Stomach (tissue), 9 donors: Measurements from ENCODE around the gene PRICKLE1. TPM values are rescaled to one million over a fixed set of nuclear protein-coding genes. Genes with fewer than 3 reads are reported as not detected.

ENCODE experiments used
- DNase-seq, 2 donors: peaks; one replicate each; pipeline versions ENCODE4 v3.0.0 to v3.0.0-alpha.2; 2013 to 2019
- H3K27ac ChIP-seq, 5 donors: fragments of 200-600 bp in 4 of 5; sonication (generic) in 4 of 5; one replicate each; pipeline ENCODE4 v1.5.1; 2013 to 2019; ENCODE audit warnings: mild to moderate bottlenecking in 1 of 5, moderate library complexity in 1 of 5
- H3K27me3 ChIP-seq, 3 donors: fragments of 200-600 bp; sonication (generic); one replicate each; pipeline ENCODE4 v1.5.1; 2017 to 2019; ENCODE audit warnings: mixed run types in 1 of 3
- H3K36me3 ChIP-seq, 4 donors: fragments of 200-600 bp; sonication (generic); 1 replicate in 3 of 4; 2 replicates in 1 of 4; pipeline ENCODE4 v1.5.1; 2016 to 2019
- H3K4me1 ChIP-seq, 4 donors: fragments of 200-600 bp; sonication (generic); one replicate each; pipeline ENCODE4 v1.5.1; 2016 to 2019
- H3K4me3 ChIP-seq, 4 donors: fragments of 200-600 bp; sonication (generic) in 3 of 4; one replicate each; pipeline ENCODE4 v1.5.1; 2016 to 2019; ENCODE audit warnings: mild to moderate bottlenecking in 1 of 4
- H3K9me3 ChIP-seq, 4 donors: fragments of 200-600 bp; sonication (generic); one replicate each; pipeline ENCODE4 v1.5.1; 2016 to 2019
- CTCF ChIP-seq, 7 experiments: fragments of 450-650 bp in 4 of 7; fragments of 200-600 bp in 3 of 7; sonication (generic) in 3 of 7; IDR thresholded peaks; one replicate each; pipeline ENCODE4 v1.5.1; 2016 to 2019; ENCODE audit warnings: antibody characterized with exemption in 7 of 7, control low read depth in 2 of 7, mild to moderate bottlenecking in 1 of 7
- EP300 ChIP-seq: sonication (generic); formaldehyde crosslinking; IDR thresholded peaks from one replicate; pipeline ENCODE4 v1.6.1; 2017; ENCODE audit warnings: antibody characterized with exemption
- POLR2A ChIP-seq, 4 donors: fragments of 450-650 bp; IDR thresholded peaks; one replicate each; pipeline ENCODE4 v1.6.1; 2016; ENCODE audit warnings: antibody characterized with exemption in 4 of 4, control low read depth in 2 of 4, mild to moderate bottlenecking in 1 of 4, moderate library complexity in 1 of 4
- POLR2AphosphoS5 ChIP-seq, 3 donors: sonication (generic); formaldehyde crosslinking; IDR thresholded peaks; one replicate each; pipeline ENCODE4 v1.6.1; 2016; ENCODE audit warnings: antibody characterized with exemption in 3 of 3
- WGBS, 5 donors: extraction: QIAGEN DNeasy Blood & Tissue Kit in 3 of 5; methylation state at CpG; one replicate each; pipeline versions ENCODE4 v1.1.5 to v1.1.7; 2013 to 2018; 5-methylcytosine and 5-hydroxymethylcytosine counted together
- intact Hi-C: fragments of 100-400 bp; cut with DNase I; formaldehyde crosslinking; loops from one replicate; pipeline ENCODE4 v1.15.1; 2023; ENCODE audit warnings: low total_unique reads
- polyA plus RNA-seq, 3 donors: library from polyadenylated mRNA; stranded (reverse); fragments of 200-250 nt; gene quantifications; one replicate each; pipeline ENCODE4 v1.2.3, GENCODE V29; 2013
- total RNA-seq, 5 donors: library from RNA; depleted of rRNA; stranded (reverse); fragments of >200 nt; gene quantifications; one replicate each; pipeline versions ENCODE4 v1.1.0 to v1.2.3, GENCODE V29; 2014 to 2016
- donor health status: healthy with polysubstance abuse.
- donor health status: Bipolar disorder and iron deficiency.
- donor health status: healthy.

The PRICKLE1 gene
- total and polyA plus RNA-seq, 8 donors, result 0.80 to 15.1 (median 2.9) TPM

GRCh38 chr12:42606471-42606870 is 16.9 kb upstream of the PRICKLE1 start:
- TF ChIP-seq POLR2A (IDR thresholded peaks at IDR 0.05), result no peak
- TF ChIP-seq POLR2AphosphoS5 (IDR thresholded peaks at IDR 0.05), result no peak
- no peak for TF ChIP-seq CTCF (IDR thresholded peaks at IDR 0.05)
- TF ChIP-seq EP300, result no peak
- Histone ChIP-seq H3K9me3 (no peaks in the 10 kb centered on the region), H3K4me1 (no peaks in the 10 kb centered on the region), H3K36me3 (no peaks in the 10 kb centered on the region), H3K27ac (no peak overlapping the region), H3K27me3 (no peaks in the 10 kb centered on the region), H3K4me3 (no peak overlapping the region)
- WGBS, 5 donors, result 82 to 88% (median 83%) methylated on average over 1 of the region's 1 CpG
- DNase-seq, result no peak
- intact Hi-C loops, result no loop called here

GRCh38 chr12:42605685-42606084 is 16.1 kb upstream of the PRICKLE1 start:
- intact Hi-C loops, result no loop called here
- no peak for DNase-seq
- Histone ChIP-seq H3K36me3 (no peaks in the 10 kb centered on the region), H3K27ac (no peak overlapping the region), H3K27me3 (no peaks in the 10 kb centered on the region), H3K4me3 (no peak overlapping the region), H3K4me1 (no peaks in the 10 kb centered on the region), H3K9me3 (no peaks in the 10 kb centered on the region)
- TF ChIP-seq CTCF (IDR thresholded peaks at IDR 0.05) (no peak), POLR2A (IDR thresholded peaks at IDR 0.05) (no peak), POLR2AphosphoS5 (IDR thresholded peaks at IDR 0.05) (no peak), EP300 (no peak)

GRCh38 chr12:42603246-42603990 is 13.9 kb upstream of the PRICKLE1 start:
- Histone ChIP-seq H3K4me1 (no peaks in the 10 kb centered on the region), H3K9me3 (no peaks in the 10 kb centered on the region), H3K27me3 (no peaks in the 10 kb centered on the region), H3K27ac (no peak overlapping the region), H3K4me3 (no peak overlapping the region), H3K36me3 (no peaks in the 10 kb centered on the region)
- 64 to 69% (median 66%) methylated on average over 6 of the region's 6 CpGs for WGBS, 5 donors
- no peak for TF ChIP-seq POLR2AphosphoS5 (IDR thresholded peaks at IDR 0.05)
- TF ChIP-seq EP300, result no peak
- intact Hi-C loops, result no loop called here
- DNase-seq, result no peak

GRCh38 chr12:42593874-42594273 is 4.3 kb upstream of the PRICKLE1 start:
- Histone ChIP-seq H3K4me1 (peaks cover 0 to 21% (median 13%) of the 10 kb centered on the region in 4 donors), H3K9me3 (no peaks in the 10 kb centered on the region), H3K36me3 (no peaks in the 10 kb centered on the region), H3K4me3 (no peak overlapping the region), H3K27me3 (peaks cover 0 to 28% (median 5%) of the 10 kb centered on the region in 3 donors), H3K27ac (no peak overlapping the region)
- TF ChIP-seq CTCF (IDR thresholded peaks at IDR 0.05) (no peak), POLR2AphosphoS5 (IDR thresholded peaks at IDR 0.05) (no peak), POLR2A (IDR thresholded peaks at IDR 0.05) (no peak), EP300 (no peak)
- DNase-seq, result no peak
- intact Hi-C loops, result no loop called here
- WGBS, 5 donors, result 27 to 61% (median 44%) methylated on average over 2 of the region's 2 CpGs

GRCh38 chr12:42590330-42590934 is 886 bp upstream of the PRICKLE1 start:
- no peaks in the 10 kb centered on the region for H3K9me3 ChIP-seq
- H3K36me3 ChIP-seq, result no peaks in the 10 kb centered on the region
- intact Hi-C loops, result no loop called here
- peak in 1 of 2 donors; percentile 55 for DNase-seq
- TF ChIP-seq CTCF (IDR thresholded peaks at IDR 0.05), result no peak
- no peak for TF ChIP-seq POLR2AphosphoS5 (IDR thresholded peaks at IDR 0.05)
- no peak for TF ChIP-seq POLR2A (IDR thresholded peaks at IDR 0.05)
- no peak for TF ChIP-seq EP300
- WGBS, 5 donors, result 1 to 4% (median 2%) methylated on average over 25 of the region's 25 CpGs
- peaks cover 14 to 49% (median 34%) of the 10 kb centered on the region in 4 donors for H3K4me1 ChIP-seq
- H3K27ac ChIP-seq, result peak overlapping the region; percentile 5 to 78 (median 40)
- H3K4me3 ChIP-seq, result peak overlapping the region; percentile 64 to 98 (median 80)
- H3K27me3 ChIP-seq, result peaks cover 0 to 28% (median 5%) of the 10 kb centered on the region in 3 donors
